ENCODE measurements around the gene TSKU. TPM values are rescaled to one million over a fixed set of nuclear protein-coding genes. Genes with fewer than 3 reads are reported as not detected.
A peak's percentile ranks its signal among the peaks of the same experiment; 100 is the strongest.

The TSKU gene
- total RNA-seq, 1 experiment from 2014 or later, result 20.1 TPM

DNA sequence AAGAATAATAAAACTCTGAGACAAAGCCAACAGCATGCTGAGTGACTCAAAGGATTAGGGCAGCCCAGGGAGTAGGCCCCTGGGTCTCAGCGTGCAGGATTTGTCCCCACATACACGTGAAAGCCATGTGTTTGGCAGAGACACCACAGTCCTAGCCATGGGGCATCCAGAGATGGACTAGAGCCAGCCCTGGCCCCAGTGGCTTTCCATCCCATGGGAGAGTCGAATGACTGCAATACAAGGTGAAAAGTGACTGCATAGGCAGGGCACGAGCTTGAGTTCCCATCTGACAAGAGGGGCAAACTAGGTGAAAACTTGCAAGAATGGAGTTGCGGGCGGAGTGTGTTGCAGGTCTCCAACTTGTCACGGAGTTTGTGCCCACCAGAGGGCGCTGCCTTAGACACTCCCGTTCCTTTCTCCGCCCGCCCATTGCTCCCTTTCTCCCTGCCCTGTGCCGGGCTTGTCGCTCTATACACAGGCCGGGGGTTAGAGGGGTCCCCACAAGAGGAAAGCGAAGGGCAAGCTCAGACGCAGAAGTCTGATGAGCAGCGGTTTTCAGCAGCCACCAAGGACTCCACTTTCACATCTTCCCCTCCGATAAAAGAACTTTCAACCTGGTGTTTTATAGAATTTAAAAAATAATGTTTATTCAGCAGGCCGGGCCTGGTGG, 24.2 kb downstream of the TSKU start:
- Mint-ChIP-seq H3K4me3 (ENCODE audit: unreplicated experiment) (no peak overlapping the region), H3K27ac (ENCODE audit: low read depth, unreplicated experiment) (no peak overlapping the region), H3K36me3 (ENCODE audit: insufficient read depth, unreplicated experiment) (no peaks in the 10 kb centered on the region), H3K4me1 (ENCODE audit: insufficient read depth, unreplicated experiment) (peaks cover 37% of the 10 kb centered on the region), H3K9me3 (ENCODE audit: unreplicated experiment) (no peaks in the 10 kb centered on the region), H3K27me3 (ENCODE audit: insufficient read depth, unreplicated experiment) (no peaks in the 10 kb centered on the region)
- DNase-seq (ENCODE audit: unreplicated experiment), result peak; percentile 87
- intact Hi-C loops (cut with micrococcal nuclease), result loop anchor here (1.0 to 5.0 kb wide), 5 partner anchors 53 to 285 kb away; partner anchors contain the start of gene ACER3
- ChIA-PET CTCF (interaction anchor here (0.5 to 5.9 kb wide), 25 partner anchors 9 to 794 kb away, joined by 3 to 170 read pairs (median 4); no protein-coding TSS in a partner anchor), POLR2A (interaction anchor here (0.7 to 1.2 kb wide), 2 partner anchors 37 to 39 kb away, joined by 3 to 4 read pairs; no protein-coding TSS in a partner anchor)
- peak; percentile 84 for TF ChIP-seq CTCF (IDR thresholded peaks at IDR 0.05; ENCODE audit: unreplicated experiment)
- BruUV-seq (replicated peaks), result no TSS peak

GRCh38 chr11:76808171-76808570, 25.0 kb downstream of the TSKU start:
- no TSS peak for BruUV-seq (replicated peaks)
- no peak for TF ChIP-seq CTCF (IDR thresholded peaks at IDR 0.05; ENCODE audit: unreplicated experiment)
- intact Hi-C loops (cut with micrococcal nuclease), result loop anchor here (5.0 kb wide), 1 partner anchor 284 kb away; no protein-coding TSS in a partner anchor

DNA sequence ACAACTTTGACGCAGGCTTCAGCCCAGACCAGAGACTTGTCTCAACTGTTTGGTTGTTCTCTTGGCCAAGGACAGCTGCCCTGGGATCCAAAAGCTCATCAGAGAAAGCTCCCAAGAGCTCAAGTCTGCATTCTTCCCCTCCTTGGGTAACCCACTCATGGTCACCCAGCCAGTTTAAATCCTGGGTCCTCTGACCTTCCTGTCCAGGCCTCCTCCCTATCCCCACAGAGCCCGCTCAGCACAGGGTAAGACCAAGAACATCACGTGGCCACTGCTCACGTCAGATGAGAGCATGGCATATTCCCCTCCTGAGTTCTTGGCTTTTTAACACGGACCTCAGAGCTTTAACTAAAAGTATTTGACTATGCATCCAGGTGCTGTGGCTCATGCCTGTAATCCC, 25.8 kb downstream of the TSKU start:
- POLR2A ChIA-PET, result interaction anchor here (0.7 to 1.0 kb wide), 4 partner anchors 9 to 113 kb away, joined by 3 to 7 read pairs (median 4); no protein-coding TSS in a partner anchor
- intact Hi-C loops (cut with micrococcal nuclease), result loop anchor here (5.0 kb wide), 1 partner anchor 283 kb away; no protein-coding TSS in a partner anchor
- Mint-ChIP-seq H3K4me1 (ENCODE audit: insufficient read depth, unreplicated experiment) (peaks cover 24% of the 10 kb centered on the region), H3K36me3 (ENCODE audit: insufficient read depth, unreplicated experiment) (no peaks in the 10 kb centered on the region), H3K27me3 (ENCODE audit: insufficient read depth, unreplicated experiment) (no peaks in the 10 kb centered on the region), H3K27ac (ENCODE audit: low read depth, unreplicated experiment) (no peak overlapping the region), H3K4me3 (ENCODE audit: unreplicated experiment) (no peak overlapping the region), H3K9me3 (ENCODE audit: unreplicated experiment) (no peaks in the 10 kb centered on the region)
- no peak for TF ChIP-seq CTCF (IDR thresholded peaks at IDR 0.05; ENCODE audit: unreplicated experiment)
- no peak for DNase-seq (ENCODE audit: unreplicated experiment)
- CTCF ChIA-PET, result interaction anchor here (0.6 to 5.9 kb wide), 20 partner anchors 9 to 297 kb away, joined by 3 to 170 read pairs (median 6); no protein-coding TSS in a partner anchor
- no TSS peak for BruUV-seq (replicated peaks)

More at GRCh38 chr11:76808171-76808570, 25.0 kb downstream of the TSKU start:
- ChIA-PET CTCF (interaction anchor here (0.6 to 5.9 kb wide), 18 partner anchors 10 to 793 kb away, joined by 3 to 170 read pairs (median 5); no protein-coding TSS in a partner anchor), POLR2A (interaction anchor here (0.7 to 1.2 kb wide), 2 partner anchors 37 to 39 kb away, joined by 3 to 4 read pairs; no protein-coding TSS in a partner anchor)
- H3K4me3 Mint-ChIP-seq (ENCODE audit: unreplicated experiment), result no peak overlapping the region
- DNase-seq (ENCODE audit: unreplicated experiment), result no peak
- H3K27me3 Mint-ChIP-seq (ENCODE audit: insufficient read depth, unreplicated experiment), result no peaks in the 10 kb centered on the region
- H3K27ac Mint-ChIP-seq (ENCODE audit: low read depth, unreplicated experiment), result no peak overlapping the region
- H3K36me3 Mint-ChIP-seq (ENCODE audit: insufficient read depth, unreplicated experiment), result no peaks in the 10 kb centered on the region
- H3K9me3 Mint-ChIP-seq (ENCODE audit: unreplicated experiment), result no peaks in the 10 kb centered on the region
- peaks cover 31% of the 10 kb centered on the region for H3K4me1 Mint-ChIP-seq (ENCODE audit: insufficient read depth, unreplicated experiment)

- no peaks in the 10 kb centered on the region for H3K9me3 Mint-ChIP-seq (ENCODE audit: unreplicated experiment)
- ChIA-PET POLR2A (interaction anchor here (0.9 to 2.4 kb wide), 2 partner anchors 108 to 109 kb away, joined by 7 to 11 read pairs; no protein-coding TSS in a partner anchor), CTCF (interaction anchor here (0.6 to 5.9 kb wide), 28 partner anchors 9 to 841 kb away, joined by 3 to 170 read pairs (median 4); no protein-coding TSS in a partner anchor)
- H3K27me3 Mint-ChIP-seq (ENCODE audit: insufficient read depth, unreplicated experiment), result no peaks in the 10 kb centered on the region
- peak overlapping the region; percentile 43 for H3K27ac Mint-ChIP-seq (ENCODE audit: low read depth, unreplicated experiment)
- peak; percentile 78 for DNase-seq (ENCODE audit: unreplicated experiment)
- peaks cover 23% of the 10 kb centered on the region for H3K4me1 Mint-ChIP-seq (ENCODE audit: insufficient read depth, unreplicated experiment)
- H3K4me3 Mint-ChIP-seq (ENCODE audit: unreplicated experiment), result no peak overlapping the region
- H3K36me3 Mint-ChIP-seq (ENCODE audit: insufficient read depth, unreplicated experiment), result no peaks in the 10 kb centered on the region
- intact Hi-C loops (cut with micrococcal nuclease), result loop anchor here (1.0 kb wide), 1 partner anchor 51 kb away; no protein-coding TSS in a partner anchor
- no TSS peak for BruUV-seq (replicated peaks)
- peak; percentile 53 for TF ChIP-seq CTCF (IDR thresholded peaks at IDR 0.05; ENCODE audit: unreplicated experiment)
These were observed 27.1 kb downstream of the TSKU start for GRCh38 chr11:76810151-76810853.
